NCI-H1105 treated with DMSO at 0.1 percent for 48 hours (cell line): Measurements from ENCODE around the gene FFAR1.

Experiments used
- DNase-seq: peaks from one replicate; lab custom pipeline; 2025; lab: John Stamatoyannopoulos, UW

FFAR1 gene

GRCh38 chr19:35347171-35347929, at the start of gene FFAR1:
TSS of gene FFAR1 (plus strand) at chr19:35347902. CDS start at chr19:35351552, 3,650 bp downstream.
- DNase-seq, result no peak

GRCh38 chr19:35297922-35298321, 49.8 kb upstream of the FFAR1 start:
- DNase-seq, result no peak

GRCh38 chr19:35298561-35298972, 49.1 kb upstream of the FFAR1 start:
- no peak for DNase-seq

- no peak for DNase-seq
Measured at GRCh38 chr19:35299523-35300338, 48.0 kb upstream of the FFAR1 start.

- DNase-seq, result no peak
Measured at GRCh38 chr19:35300339-35300649, 47.4 kb upstream of the FFAR1 start.

GRCh38 chr19:35301961-35302360, 45.7 kb upstream of the FFAR1 start:
- DNase-seq, result no peak

GRCh38 chr19:35302446-35302845, 45.3 kb upstream of the FFAR1 start:
- no peak for DNase-seq

- no peak for DNase-seq
Measured at GRCh38 chr19:35303357-35303915, 44.3 kb upstream of the FFAR1 start.

GRCh38 chr19:35304036-35304435, 43.7 kb upstream of the FFAR1 start:
- no peak for DNase-seq

GRCh38 chr19:35305181-35305580, 42.5 kb upstream of the FFAR1 start:
- DNase-seq, result no peak

GRCh38 chr19:35306473-35307246, 41.0 kb upstream of the FFAR1 start:
- DNase-seq, result no peak

GRCh38 chr19:35307931-35308330, 39.8 kb upstream of the FFAR1 start:
- no peak for DNase-seq

- no peak for DNase-seq
Measured at GRCh38 chr19:35308910-35309309, 38.8 kb upstream of the FFAR1 start.

GRCh38 chr19:35309481-35310279, 38.0 kb upstream of the FFAR1 start:
- DNase-seq, result no peak

GRCh38 chr19:35310331-35310730, 37.4 kb upstream of the FFAR1 start:
- no peak for DNase-seq

GRCh38 chr19:35310811-35311465, 36.8 kb upstream of the FFAR1 start:
- DNase-seq, result no peak

- DNase-seq, result no peak
Measured at GRCh38 chr19:35311901-35312665, 35.6 kb upstream of the FFAR1 start.

GRCh38 chr19:35313587-35313986, 34.1 kb upstream of the FFAR1 start:
- DNase-seq, result no peak

- DNase-seq, result no peak
Measured at GRCh38 chr19:35314031-35314430, 33.7 kb upstream of the FFAR1 start.

GRCh38 chr19:35314858-35315470, 32.7 kb upstream of the FFAR1 start:
- no peak for DNase-seq
